K562 (cell line): Measurements from ENCODE around the gene TNFRSF11A. TPM values are rescaled to one million over a fixed set of nuclear protein-coding genes. Genes with fewer than 3 reads are reported as not detected.

ENCODE experiments used
- ATAC-seq: fragments of 200-7000 bp; cut with Tn5 transposase; 3 replicates; pipeline ENCODE4 v1.9.1; 2020; ENCODE audit warnings: moderate library complexity
- BruUV-seq: library from RNA; stranded (reverse); fragments of 400-500 nt; replicated peaks from 2 replicates; lab custom pipeline; 2021; lab: Mats Ljungman, UMichigan
- CTCF ChIA-PET: fragments of 300-600 bp; formaldehyde crosslinking; extraction: SDS; loops from one replicate; lab custom pipeline; 2021; ENCODE audit warnings: low intra/inter-chr PET ratio; lab: Yijun Ruan, JAX
- POLR2A ChIA-PET: fragments of 300-600, 350-650 bp; sonication (Branson Sonifier 250); formaldehyde crosslinking; extraction: SDS; loops from one replicate; lab custom pipeline; 2021; ENCODE audit warnings: antibody characterized with exemption, inconsistent platforms; lab: Yijun Ruan, JAX
- DNase-seq, 4 experiments: peaks; one replicate each; pipeline versions ENCODE4 v3.0.0 to v3.0.0-alpha.2; 2011 to 2018; ENCODE audit warnings: low spot score in 3 of 4, mixed read lengths in 3 of 4; ENCODE audit errors: extremely low read depth in 1 of 4
- FAIRE-seq: peaks from 2 replicates; lab custom pipeline; 2011; peaks lifted over from hg19 to GRCh38; lab: Jason Lieb, UNC
- H2AFZ ChIP-seq: 2 replicates; pipeline ENCODE4 v1.6.0; 2011; ENCODE audit warnings: low read depth, low read length, control low read depth, inconsistent platforms
- H3K27ac ChIP-seq: fragments of 200-600 bp; 3 replicates; pipeline ENCODE4 v1.8.0; 2011; ENCODE audit warnings: low read depth, mild to moderate bottlenecking, control low read depth, inconsistent platforms, low read length, moderate library complexity, mixed read lengths; ENCODE audit errors: extremely low read depth
- H3K27me3 ChIP-seq, 2 experiments: fragments of 300-600 bp in 1 of 2; 2 replicates in 1 of 2; 3 replicates in 1 of 2; pipeline versions ENCODE4 v1.6.0 to v1.8.0; 2011; ENCODE audit warnings: inconsistent platforms in 2 of 2, low read length in 2 of 2, mild to moderate bottlenecking in 1 of 2, mixed read lengths in 1 of 2, moderate library complexity in 1 of 2; ENCODE audit not compliant: control insufficient read depth in 2 of 2, insufficient read depth in 2 of 2
- H3K36me3 ChIP-seq: fragments of 300-600 bp; 3 replicates; pipeline ENCODE4 v1.8.0; 2011; ENCODE audit warnings: mild to moderate bottlenecking, low read length, inconsistent platforms; ENCODE audit not compliant: control insufficient read depth, insufficient read depth
- H3K4me1 ChIP-seq, 2 experiments: fragments of 200-600 bp in 1 of 2; replicated peaks in 1 of 2; 2 replicates in 1 of 2; 3 replicates in 1 of 2; pipeline versions ENCODE4 v1.5.1 to v1.8.0; 2011; ENCODE audit warnings: inconsistent platforms in 2 of 2, low read length in 2 of 2, mild to moderate bottlenecking in 1 of 2, mixed read lengths in 1 of 2, moderate library complexity in 1 of 2; ENCODE audit not compliant: control insufficient read depth in 2 of 2, insufficient read depth in 2 of 2
- H3K4me2 ChIP-seq: 2 replicates; pipeline ENCODE4 v1.6.1; 2011; ENCODE audit warnings: low read length, control low read depth, inconsistent platforms, mixed read lengths; ENCODE audit not compliant: insufficient read depth
- H3K4me3 ChIP-seq: fragments of 200-600 bp; sonication (generic), shearing (Covaris generic); 2 replicates; pipeline ENCODE4 v1.5.1; 2016; ENCODE audit warnings: control low read depth, inconsistent platforms
- H3K79me2 ChIP-seq: fragments of 200-600 bp; 3 replicates; pipeline ENCODE4 v1.8.0; 2011; ENCODE audit warnings: low read length, inconsistent platforms; ENCODE audit not compliant: control insufficient read depth, insufficient read depth
- H3K9ac ChIP-seq, 2 experiments: 2 replicates each; pipeline versions ENCODE4 v1.6.0 to v1.6.1; 2011; ENCODE audit warnings: low read depth in 2 of 2, low read length in 2 of 2, control low read depth in 1 of 2, inconsistent platforms in 1 of 2, mild to moderate bottlenecking in 1 of 2, mixed read lengths in 1 of 2; ENCODE audit not compliant: insufficient read depth in 1 of 2
- H3K9me1 ChIP-seq: one replicate; pipeline ENCODE4 v1.6.0; 2011; ENCODE audit warnings: inconsistent platforms, mild to moderate bottlenecking, low read length, moderate library complexity; ENCODE audit not compliant: control insufficient read depth, insufficient read depth
- H3K9me3 ChIP-seq: replicated peaks from 2 replicates; pipeline ENCODE4 v1.5.1; 2011; ENCODE audit warnings: low read depth, low read length, inconsistent platforms; ENCODE audit not compliant: control insufficient read depth, insufficient read depth
- H4K20me1 ChIP-seq: replicated peaks from 2 replicates; pipeline ENCODE4 v1.6.1; 2011; ENCODE audit warnings: low read length, inconsistent platforms, mixed read lengths; ENCODE audit not compliant: control insufficient read depth, insufficient read depth
- ETV5 ChIP-seq: sonication (generic); formaldehyde crosslinking; IDR thresholded peaks from 2 replicates; pipeline ENCODE4 v1.4.0; 2020; ENCODE audit warnings: low read depth, mild to moderate bottlenecking, missing genetic modification reagents
- KLF1 ChIP-seq: fragments of 450-650 bp; IDR thresholded peaks from 2 replicates; pipeline ENCODE4 v1.6.1; 2016; ENCODE audit warnings: missing genetic modification characterization, missing compliant biosample characterization
- MAZ ChIP-seq, 2 experiments: fragments of 450-650 bp in 1 of 2; sonication (generic) in 1 of 2; formaldehyde crosslinking; IDR thresholded peaks in 1 of 2; conservative IDR thresholded peaks in 1 of 2; 2 replicates each; pipeline versions ENCODE4 v1.4.0 to v1.5.0; 2020; ENCODE audit warnings: mild to moderate bottlenecking in 1 of 2, missing genetic modification reagents in 1 of 2
- MYNN ChIP-seq, 2 experiments: sonication (generic); formaldehyde crosslinking in 1 of 2; IDR thresholded peaks; 2 replicates each; pipeline versions ENCODE4 v1.5.0 to v1.6.1; 2016 to 2020; ENCODE audit warnings: antibody characterized with exemption in 1 of 2, missing genetic modification reagents in 1 of 2
- POLR2A ChIP-seq: fragments of 450-650 bp; conservative IDR thresholded peaks from 2 replicates; pipeline ENCODE4 v1.6.1; 2016
- RFX1 ChIP-seq: fragments of 450-650 bp; IDR thresholded peaks from 2 replicates; pipeline ENCODE4 v1.6.1; 2016; ENCODE audit warnings: mild to moderate bottlenecking, moderate library complexity
- SMAD2 ChIP-seq: fragments of 150-350 bp; IDR thresholded peaks from 2 replicates; pipeline ENCODE4 v1.6.1; 2014; ENCODE audit warnings: low read depth, mild to moderate bottlenecking, low read length
- ZBTB17 ChIP-seq: fragments of 450-650 bp; formaldehyde crosslinking; IDR thresholded peaks from 2 replicates; pipeline ENCODE4 v1.4.0; 2020; ENCODE audit warnings: mild to moderate bottlenecking
- ZFP36 ChIP-seq: fragments of 150-350 bp; IDR thresholded peaks from 2 replicates; pipeline ENCODE4 v1.6.1; 2018; ENCODE audit warnings: low read length, low read depth; ENCODE audit not compliant: partially characterized antibody
- ZNF121 ChIP-seq: sonication (generic); formaldehyde crosslinking; conservative IDR thresholded peaks from 2 replicates; pipeline ENCODE4 v1.8.0; 2022; ENCODE audit warnings: missing genetic modification reagents
- ZNF239 ChIP-seq: fragments of 250-450 bp; sonication (Bioruptor Pico); IDR thresholded peaks from 2 replicates; pipeline ENCODE4 v1.4.0; 2020; ENCODE audit warnings: mild to moderate bottlenecking
- WGBS: fragments of 100-300 bp; shearing (Covaris generic); methylation state at CpG from one replicate; pipeline ENCODE4 v1.1.6; 2016; ENCODE audit warnings: low coverage, mixed read lengths; ENCODE audit not compliant: insufficient coverage; ENCODE audit errors: missing lambda C conversion rate; 5-methylcytosine and 5-hydroxymethylcytosine counted together
- in situ Hi-C: fragments of 300-500 bp; cut with MboI; formaldehyde crosslinking; loops from 4 replicates; pipeline ENCODE4 v1.15.0; 2018; ENCODE audit warnings: inconsistent platforms, mixed read lengths
- intact Hi-C: fragments of 100-400 bp; cut with micrococcal nuclease; formaldehyde crosslinking; loops from 2 replicates; pipeline ENCODE4 v1.14.2; 2022
- polyA plus RNA-seq, 8 experiments: library from polyadenylated mRNA; depleted of rRNA in 4 of 8; stranded (reverse) in 5 of 8; unstranded in 3 of 8; fragments of >200 nt; fragmentation: Nextera tagmentation in 2 of 8; fragmentation: Illumina TruSeq in 1 of 8; extraction: Ambion mirVana in 2 of 8; extraction: Trizol in 1 of 8; gene quantifications; 2 replicates each; pipeline versions ENCODE4 v1.2.1 to v1.2.3, GENCODE V29; 2011 to 2014; ENCODE audit warnings: inconsistent platforms in 1 of 8, missing spikeins in 1 of 8
- total RNA-seq, 7 experiments: library from RNA; depleted of rRNA in 6 of 7; stranded (reverse); fragments of >200 nt in 6 of 7; fragmentation: Illumina TruSeq in 2 of 7; extraction: Trizol in 2 of 7; gene quantifications; 2 replicates each; pipeline versions ENCODE4 v1.2.1 to v1.2.3, GENCODE V29; 2011 to 2021; ENCODE audit warnings: low replicate concordance in 1 of 7
- TF ChIP-seq, protein P1 (sequence below): IDR thresholded peaks from 2 replicates; pipeline ENCODE4 v1.6.1; 2016; ENCODE audit warnings: missing genetic modification characterization, missing compliant biosample characterization
- TF ChIP-seq, protein P2 (sequence below): fragments of 250-450 bp; sonication (Bioruptor Pico); IDR thresholded peaks from 2 replicates; pipeline ENCODE4 v1.9.0; 2021; ENCODE audit warnings: mild to moderate bottlenecking

Gene TNFRSF11A
- total and polyA plus RNA-seq, 9 of the 15 experiments (the other 6 are each of a cell fraction or from before 2014, with no cell fraction given) = 0.03 to 0.06 (median 0.04) TPM; not detected in 6

- no peak for TF ChIP-seq KLF1 (tag)
- no peak for TF ChIP-seq SMAD2
Observed at GRCh38 chr18:62371436-62371835, 46.3 kb downstream of the TNFRSF11A start (continued).

DNA sequence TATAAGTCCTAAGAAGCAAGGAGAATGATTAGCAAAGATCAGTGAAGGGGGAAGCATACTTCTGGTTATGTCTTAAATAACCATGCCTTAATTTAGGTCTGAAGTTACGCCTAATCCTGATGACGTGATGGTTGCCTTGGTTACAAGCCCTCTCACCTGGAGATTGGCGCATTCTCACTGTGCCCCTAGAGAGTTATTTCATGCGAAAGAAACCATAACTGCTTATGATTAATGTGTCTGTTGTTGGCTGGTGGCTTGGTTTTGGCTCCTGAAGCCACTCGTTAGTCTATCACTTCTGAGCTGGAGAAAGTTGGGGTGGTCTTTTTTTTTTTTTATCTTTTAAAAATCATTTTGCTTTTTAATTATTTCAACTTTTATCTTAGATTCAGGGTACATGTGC is 47.0 kb downstream of the TNFRSF11A start:
- H3K9me3 ChIP-seq = no peaks in the 10 kb centered on the region
- ChIA-PET POLR2A (no interaction called here), CTCF (no interaction called here)
- H3K36me3 ChIP-seq = no peaks in the 10 kb centered on the region
- FAIRE-seq = no peak
- in situ Hi-C loops = no loop called here
- no peak overlapping the region for H3K4me2 ChIP-seq
- no peaks in the 10 kb centered on the region for H3K79me2 ChIP-seq
- H2AFZ ChIP-seq = no peak overlapping the region
- peaks cover 9 to 36% of the 10 kb centered on the region in 2 experiments for H3K27me3 ChIP-seq
- ATAC-seq = no peak
- no peak overlapping the region for H3K9ac ChIP-seq
- DNase-seq = no peak
- H3K9me1 ChIP-seq = no peaks in the 10 kb centered on the region
- no TSS peak for BruUV-seq
- peak; percentile 44 for TF ChIP-seq RFX1
- no peak for TF ChIP-seq MYNN (IDR thresholded peaks at IDR 0.05)
- TF ChIP-seq MYNN (CRISPR knock-in tag; IDR thresholded peaks at IDR 0.05) = no peak
- TF ChIP-seq, all 486 proteins: peak for 1
- Histone ChIP-seq H3K27ac (no peak overlapping the region), H3K4me1 (no peaks in the 10 kb centered on the region), H3K4me3 (no peak overlapping the region), H4K20me1 (no peaks in the 10 kb centered on the region)
- 14% methylated on average over 5 of the region's 5 CpGs for WGBS
- intact Hi-C loops = no loop called here

- no TSS peak for BruUV-seq
- DNase-seq (no peak), ATAC-seq (no peak), FAIRE-seq (no peak)
- H2AFZ ChIP-seq = no peak overlapping the region
- no peaks in the 10 kb centered on the region for H3K4me1 ChIP-seq
- CTCF ChIA-PET = no interaction called here
- peaks cover 9 to 36% of the 10 kb centered on the region in 2 experiments for H3K27me3 ChIP-seq
- in situ Hi-C loops = no loop called here
- no peak overlapping the region for H3K27ac ChIP-seq
- intact Hi-C loops = no loop called here
- no peaks in the 10 kb centered on the region for H3K36me3 ChIP-seq
- POLR2A ChIA-PET = no interaction called here
- H3K4me2 ChIP-seq = no peak overlapping the region
- 2% methylated on average over 4 of the region's 4 CpGs for WGBS
- no peak overlapping the region for H3K4me3 ChIP-seq
- no peak overlapping the region for H3K9ac ChIP-seq
- no peaks in the 10 kb centered on the region for H3K9me3 ChIP-seq
- no peaks in the 10 kb centered on the region for H4K20me1 ChIP-seq
- H3K79me2 ChIP-seq = no peaks in the 10 kb centered on the region
- no peaks in the 10 kb centered on the region for H3K9me1 ChIP-seq
- no peak for TF ChIP-seq ETV5 (CRISPR knock-in tag)
- TF ChIP-seq ZNF121 (CRISPR knock-in tag) = no peak
- TF ChIP-seq, protein P1, sequence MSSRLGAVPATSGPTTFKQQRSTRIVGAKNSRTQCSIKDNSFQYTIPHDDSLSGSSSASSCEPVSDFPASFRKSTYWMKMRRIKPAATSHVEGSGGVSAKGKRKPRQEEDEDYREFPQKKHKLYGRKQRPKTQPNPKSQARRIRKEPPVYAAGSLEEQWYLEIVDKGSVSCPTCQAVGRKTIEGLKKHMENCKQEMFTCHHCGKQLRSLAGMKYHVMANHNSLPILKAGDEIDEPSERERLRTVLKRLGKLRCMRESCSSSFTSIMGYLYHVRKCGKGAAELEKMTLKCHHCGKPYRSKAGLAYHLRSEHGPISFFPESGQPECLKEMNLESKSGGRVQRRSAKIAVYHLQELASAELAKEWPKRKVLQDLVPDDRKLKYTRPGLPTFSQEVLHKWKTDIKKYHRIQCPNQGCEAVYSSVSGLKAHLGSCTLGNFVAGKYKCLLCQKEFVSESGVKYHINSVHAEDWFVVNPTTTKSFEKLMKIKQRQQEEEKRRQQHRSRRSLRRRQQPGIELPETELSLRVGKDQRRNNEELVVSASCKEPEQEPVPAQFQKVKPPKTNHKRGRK (tag) = no peak
- no peak for TF ChIP-seq ZNF239 (CRISPR knock-in tag)
- no peak for TF ChIP-seq POLR2A
- TF ChIP-seq MAZ (CRISPR knock-in tag; conservative IDR thresholded peaks at IDR 0.05 in 1 of 2, IDR thresholded peaks at IDR 0.05 in 1 of 2) = no peak
- TF ChIP-seq ZBTB17 (CRISPR knock-in tag) = no peak
- no peak for TF ChIP-seq ZFP36
- TF ChIP-seq, protein P2, sequence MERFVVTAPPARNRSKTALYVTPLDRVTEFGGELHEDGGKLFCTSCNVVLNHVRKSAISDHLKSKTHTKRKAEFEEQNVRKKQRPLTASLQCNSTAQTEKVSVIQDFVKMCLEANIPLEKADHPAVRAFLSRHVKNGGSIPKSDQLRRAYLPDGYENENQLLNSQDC = no peak
Observed at GRCh38 chr18:62372882-62373281, 47.8 kb downstream of the TNFRSF11A start.
